Measurements from ENCODE around the gene UBE2E2.

The UBE2E2 gene

GRCh38 chr3:23258110-23258509 is 55.0 kb downstream of the UBE2E2 start:
- no peak for TF ChIP-seq ZNF70 (CRISPR knock-in tag; IDR thresholded peaks at IDR 0.05)
- no peak for TF ChIP-seq ARNTL (CRISPR knock-in tag; IDR thresholded peaks at IDR 0.05; ENCODE audit: borderline replicate concordance, low read depth)
- no peak for TF ChIP-seq TCF4 (CRISPR knock-in tag; IDR thresholded peaks at IDR 0.05; ENCODE audit: borderline replicate concordance)
- no peak for TF ChIP-seq ZFP3 (CRISPR knock-in tag; IDR thresholded peaks at IDR 0.05)
- TF ChIP-seq ZNF8 (CRISPR knock-in tag; IDR thresholded peaks at IDR 0.05): no peak
- TF ChIP-seq BACH2 (CRISPR knock-in tag; IDR thresholded peaks at IDR 0.05; ENCODE audit: borderline replicate concordance): no peak
- no peak for TF ChIP-seq PATZ1 (CRISPR knock-in tag; IDR thresholded peaks at IDR 0.05; ENCODE audit: borderline replicate concordance)
- TF ChIP-seq CSRNP3 (CRISPR knock-in tag; IDR thresholded peaks at IDR 0.05): no peak
- TF ChIP-seq ZFP30 (CRISPR knock-in tag; IDR thresholded peaks at IDR 0.05): no peak
- TF ChIP-seq GLIS3 (CRISPR knock-in tag; IDR thresholded peaks at IDR 0.05): no peak
- no peak for TF ChIP-seq CREB5 (CRISPR knock-in tag; IDR thresholded peaks at IDR 0.05; ENCODE audit: low read depth)
- no peak for TF ChIP-seq ESRRG (CRISPR knock-in tag; IDR thresholded peaks at IDR 0.05)
- TF ChIP-seq PPARA (CRISPR knock-in tag; IDR thresholded peaks at IDR 0.05; ENCODE audit: borderline replicate concordance): no peak
- TF ChIP-seq POU6F1 (CRISPR knock-in tag; IDR thresholded peaks at IDR 0.05; ENCODE audit: borderline replicate concordance, low read depth): no peak
- no peak for ATAC-seq

GRCh38 chr3:23259515-23259914 is 56.4 kb downstream of the UBE2E2 start:
- TF ChIP-seq OSR1 (CRISPR knock-in tag; IDR thresholded peaks at IDR 0.05): no peak
- TF ChIP-seq ZC3H10 (CRISPR knock-in tag; IDR thresholded peaks at IDR 0.05): no peak
- no peak for TF ChIP-seq BACH2 (CRISPR knock-in tag; IDR thresholded peaks at IDR 0.05; ENCODE audit: borderline replicate concordance)
- TF ChIP-seq ZNF70 (CRISPR knock-in tag; IDR thresholded peaks at IDR 0.05): no peak
- TF ChIP-seq ESRRG (CRISPR knock-in tag; IDR thresholded peaks at IDR 0.05): no peak
- no peak for TF ChIP-seq TOX (CRISPR knock-in tag; IDR thresholded peaks at IDR 0.05; ENCODE audit: borderline replicate concordance)
- no peak for TF ChIP-seq ZNF8 (CRISPR knock-in tag; IDR thresholded peaks at IDR 0.05)
- no peak for TF ChIP-seq GLIS3 (CRISPR knock-in tag; IDR thresholded peaks at IDR 0.05)
- TF ChIP-seq ISL1 (CRISPR knock-in tag; IDR thresholded peaks at IDR 0.05): no peak
- no peak for TF ChIP-seq PPARA (CRISPR knock-in tag; IDR thresholded peaks at IDR 0.05; ENCODE audit: borderline replicate concordance)
- no peak for TF ChIP-seq ARNTL (CRISPR knock-in tag; IDR thresholded peaks at IDR 0.05; ENCODE audit: borderline replicate concordance, low read depth)
- TF ChIP-seq RARB (CRISPR knock-in tag; IDR thresholded peaks at IDR 0.05): no peak
- no peak for TF ChIP-seq SNAI2 (CRISPR knock-in tag; IDR thresholded peaks at IDR 0.05)
- no peak for TF ChIP-seq ZFP3 (CRISPR knock-in tag; IDR thresholded peaks at IDR 0.05)
- no peak for TF ChIP-seq TCF4 (CRISPR knock-in tag; IDR thresholded peaks at IDR 0.05; ENCODE audit: borderline replicate concordance)
- TF ChIP-seq CREB5 (CRISPR knock-in tag; IDR thresholded peaks at IDR 0.05; ENCODE audit: low read depth): no peak
- no peak for TF ChIP-seq CSRNP3 (CRISPR knock-in tag; IDR thresholded peaks at IDR 0.05)
- TF ChIP-seq PATZ1 (CRISPR knock-in tag; IDR thresholded peaks at IDR 0.05; ENCODE audit: borderline replicate concordance): no peak
- TF ChIP-seq POU6F1 (CRISPR knock-in tag; IDR thresholded peaks at IDR 0.05; ENCODE audit: borderline replicate concordance, low read depth): no peak
- no peak for ATAC-seq
